D721Med (cell line): ENCODE measurements around the gene MYO5C.

Experiments used
- DNase-seq: peaks from one replicate; pipeline ENCODE4 v3.0.0; 2011; ENCODE audit warnings: low spot score; ENCODE audit not compliant: insufficient read length
- FAIRE-seq: peaks from 2 replicates; lab custom pipeline; 2011; peaks lifted over from hg19 to GRCh38; lab: Jason Lieb, UNC
- TF ChIP-seq, protein P1 (sequence below): IDR thresholded peaks from 2 replicates; pipeline ENCODE4 v1.5.1; 2012; ENCODE audit warnings: mild to moderate bottlenecking, control low read depth; ENCODE audit not compliant: insufficient read depth; ENCODE audit errors: missing control alignments

The MYO5C gene

DNA sequence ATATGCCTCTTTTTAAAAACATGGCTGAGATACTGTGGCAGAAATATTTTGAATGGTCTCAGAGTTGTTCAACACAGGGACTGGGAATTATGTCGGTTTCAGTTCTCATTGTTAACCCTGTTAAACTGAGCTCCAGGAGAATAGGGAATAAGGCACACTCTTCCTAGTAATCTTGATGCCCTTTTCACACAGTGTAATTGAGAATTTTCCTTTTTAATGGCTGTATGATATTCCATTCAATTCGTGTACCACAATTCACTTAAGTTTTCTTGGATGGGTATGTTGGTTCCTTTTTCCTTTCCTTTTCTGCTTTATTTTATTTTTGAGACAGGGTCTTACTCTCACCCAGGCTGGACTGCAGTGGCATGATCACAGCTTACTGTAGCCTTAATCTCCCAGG lies 149.3 kb downstream of the MYO5C start:
- TF ChIP-seq, protein P1, sequence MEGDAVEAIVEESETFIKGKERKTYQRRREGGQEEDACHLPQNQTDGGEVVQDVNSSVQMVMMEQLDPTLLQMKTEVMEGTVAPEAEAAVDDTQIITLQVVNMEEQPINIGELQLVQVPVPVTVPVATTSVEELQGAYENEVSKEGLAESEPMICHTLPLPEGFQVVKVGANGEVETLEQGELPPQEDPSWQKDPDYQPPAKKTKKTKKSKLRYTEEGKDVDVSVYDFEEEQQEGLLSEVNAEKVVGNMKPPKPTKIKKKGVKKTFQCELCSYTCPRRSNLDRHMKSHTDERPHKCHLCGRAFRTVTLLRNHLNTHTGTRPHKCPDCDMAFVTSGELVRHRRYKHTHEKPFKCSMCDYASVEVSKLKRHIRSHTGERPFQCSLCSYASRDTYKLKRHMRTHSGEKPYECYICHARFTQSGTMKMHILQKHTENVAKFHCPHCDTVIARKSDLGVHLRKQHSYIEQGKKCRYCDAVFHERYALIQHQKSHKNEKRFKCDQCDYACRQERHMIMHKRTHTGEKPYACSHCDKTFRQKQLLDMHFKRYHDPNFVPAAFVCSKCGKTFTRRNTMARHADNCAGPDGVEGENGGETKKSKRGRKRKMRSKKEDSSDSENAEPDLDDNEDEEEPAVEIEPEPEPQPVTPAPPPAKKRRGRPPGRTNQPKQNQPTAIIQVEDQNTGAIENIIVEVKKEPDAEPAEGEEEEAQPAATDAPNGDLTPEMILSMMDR = no peak
- FAIRE-seq = no peak
- no peak for DNase-seq

GRCh38 chr15:52144656-52145178 lies 150.9 kb downstream of the MYO5C start:
- DNase-seq (no peak), FAIRE-seq (no peak)
- TF ChIP-seq, protein P1 = no peak

- DNase-seq = no peak
- FAIRE-seq = no peak
- TF ChIP-seq, protein P1 = no peak
These were observed 151.7 kb downstream of the MYO5C start for GRCh38 chr15:52143873-52144272.
